ENCODE results near the gene ANAPC1. TPM values are rescaled to one million over a fixed set of nuclear protein-coding genes. Genes with fewer than 3 reads are reported as not detected.
"Not testable (repeated sequence)": the region's sequence is repeated elsewhere in the genome, so short reads cannot be mapped to it uniquely, and the experiment has no call there.

ANAPC1 gene
- total RNA-seq, 1 donor from 2014 or later, result 77.4 TPM

DNA sequence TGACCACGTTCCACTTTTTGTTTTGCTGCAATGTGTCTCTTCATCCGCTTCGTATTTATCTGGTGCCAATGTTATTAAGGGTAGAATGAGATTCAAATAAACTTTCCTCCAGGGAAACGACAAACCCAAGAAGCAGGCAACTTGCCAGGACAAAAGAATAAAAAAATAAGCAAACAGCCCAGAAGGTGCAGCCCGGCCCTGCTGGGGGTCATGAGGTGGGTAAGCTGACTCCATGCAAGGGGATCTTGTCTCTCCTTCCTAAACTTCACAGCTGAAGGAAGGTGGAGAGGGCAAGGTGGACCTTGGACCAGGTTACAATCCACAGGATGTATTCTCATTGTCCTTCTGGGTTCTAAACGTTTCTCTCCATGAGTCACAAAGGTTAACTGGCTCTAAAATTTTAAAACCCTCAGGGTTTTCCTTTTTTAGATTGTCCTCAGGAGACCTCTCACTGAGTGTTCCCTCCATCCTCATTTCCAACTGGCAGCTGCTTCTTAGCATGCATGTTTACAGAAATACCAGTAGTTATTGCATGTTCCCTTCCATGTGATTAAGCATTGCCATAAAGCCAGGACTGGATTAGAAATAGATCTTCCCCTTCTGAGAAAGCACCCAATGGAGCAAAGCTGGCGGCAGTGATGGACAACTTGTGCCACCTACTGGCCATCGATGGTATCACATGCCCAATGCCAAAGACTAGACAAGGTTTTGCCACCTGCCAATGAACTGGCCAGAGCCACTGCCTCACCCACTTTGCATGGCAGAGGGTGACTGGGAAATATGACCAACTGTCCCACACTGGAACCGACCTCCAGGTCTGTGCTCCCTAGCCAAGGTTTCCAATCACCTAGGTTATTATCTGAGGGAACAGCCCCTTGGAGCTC, 147.9 kb downstream of the ANAPC1 start:
- DNase-seq (ENCODE audit: low read depth, low spot score), result not testable (repeated sequence)

DNA sequence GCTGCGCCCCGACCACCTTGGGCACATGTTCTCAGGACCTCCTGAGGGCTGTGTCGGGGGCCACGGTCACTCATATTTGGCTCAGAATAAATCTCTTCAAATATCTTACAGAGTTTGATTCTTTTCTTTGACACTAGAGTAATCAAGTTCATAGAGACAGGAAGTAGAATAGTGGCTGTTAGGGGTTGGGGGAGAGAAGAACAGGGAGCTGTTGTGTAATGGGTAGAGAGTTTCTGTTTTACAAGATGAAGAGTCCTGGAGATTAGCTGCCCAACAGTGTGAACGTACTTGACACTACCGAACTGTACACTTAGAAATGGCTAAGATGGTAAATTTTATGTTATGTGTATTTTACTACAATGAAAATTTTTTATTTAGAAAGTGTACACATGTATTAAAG, 148.6 kb downstream of the ANAPC1 start:
- DNase-seq (ENCODE audit: low read depth, low spot score), result not testable (repeated sequence)

DNA sequence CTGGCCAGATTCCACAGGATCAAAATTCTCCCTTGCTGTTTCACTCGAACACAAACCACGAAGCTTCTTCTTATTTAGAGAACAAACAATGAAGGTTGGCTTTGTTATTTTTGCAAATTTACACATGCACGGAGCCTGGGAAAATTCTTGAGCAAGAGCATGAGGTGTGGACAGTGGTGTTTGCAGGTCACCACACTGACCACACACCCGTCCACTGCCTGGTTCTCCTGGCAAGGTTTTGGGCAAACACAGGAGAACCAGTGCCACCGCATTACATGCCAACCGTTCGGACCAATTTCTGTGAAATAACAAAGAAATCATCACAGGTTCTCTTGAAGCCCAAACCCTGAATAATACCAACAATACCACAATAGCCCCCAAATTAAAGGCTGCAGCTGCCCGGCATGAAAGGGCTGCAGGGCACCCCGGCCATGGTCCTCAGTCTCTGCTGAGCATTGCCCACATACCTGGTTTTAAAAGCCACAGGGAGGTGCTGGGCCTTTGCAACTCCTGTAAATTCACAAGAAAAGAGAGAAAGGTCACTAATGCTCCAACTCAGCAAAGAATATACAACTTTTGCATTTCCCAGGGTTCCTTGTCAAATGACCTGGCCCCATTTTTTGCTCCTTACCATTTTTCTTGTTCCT, 154.1 kb downstream of the ANAPC1 start:
- not testable (repeated sequence) for DNase-seq (ENCODE audit: low read depth, low spot score)

DNA sequence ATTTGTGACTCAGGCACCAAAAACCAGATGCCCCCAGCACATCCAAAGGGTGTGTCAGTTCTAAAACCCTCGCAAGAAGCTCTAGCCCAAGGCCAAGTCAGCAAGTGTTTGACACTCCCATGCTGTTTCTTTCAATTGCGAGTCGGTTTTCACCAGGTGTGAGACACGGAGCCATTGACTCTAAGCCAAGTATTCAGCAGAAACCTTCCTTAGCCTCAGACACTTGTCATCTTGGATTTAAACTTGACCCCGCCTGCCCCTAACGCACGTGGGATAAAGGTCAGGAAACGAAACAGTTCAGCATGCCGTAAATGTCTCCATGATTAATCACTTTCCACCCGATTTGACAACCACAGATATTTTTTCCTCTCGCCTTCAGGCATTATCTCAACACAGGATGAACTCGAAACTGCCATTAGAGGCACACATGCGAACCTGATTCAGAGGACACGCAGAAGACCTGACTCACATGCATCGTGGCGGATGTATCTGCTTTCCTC, 156.3 kb downstream of the ANAPC1 start:
- not testable (repeated sequence) for DNase-seq (ENCODE audit: low read depth, low spot score)

DNA sequence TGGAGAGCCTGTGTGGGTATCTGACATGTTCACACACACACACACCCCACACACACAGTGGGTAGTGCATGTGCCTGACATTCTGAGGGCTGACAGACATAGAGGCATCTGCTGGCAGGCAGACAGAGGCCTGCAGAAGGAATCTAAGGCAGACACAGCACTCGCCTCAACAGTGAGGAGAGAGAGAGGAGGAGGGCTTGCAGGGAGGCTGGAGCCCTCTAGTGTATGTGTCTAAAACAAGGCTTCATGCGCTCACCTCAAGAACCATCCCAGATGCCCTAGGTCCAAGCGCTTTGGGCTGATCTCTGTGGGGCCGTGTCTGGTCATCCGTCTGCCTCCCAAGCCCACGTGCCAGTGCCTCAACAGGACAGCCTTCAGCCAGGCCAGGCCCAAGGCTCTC, 158.3 kb downstream of the ANAPC1 start:
- not testable (repeated sequence) for DNase-seq (ENCODE audit: low read depth, low spot score)

DNA sequence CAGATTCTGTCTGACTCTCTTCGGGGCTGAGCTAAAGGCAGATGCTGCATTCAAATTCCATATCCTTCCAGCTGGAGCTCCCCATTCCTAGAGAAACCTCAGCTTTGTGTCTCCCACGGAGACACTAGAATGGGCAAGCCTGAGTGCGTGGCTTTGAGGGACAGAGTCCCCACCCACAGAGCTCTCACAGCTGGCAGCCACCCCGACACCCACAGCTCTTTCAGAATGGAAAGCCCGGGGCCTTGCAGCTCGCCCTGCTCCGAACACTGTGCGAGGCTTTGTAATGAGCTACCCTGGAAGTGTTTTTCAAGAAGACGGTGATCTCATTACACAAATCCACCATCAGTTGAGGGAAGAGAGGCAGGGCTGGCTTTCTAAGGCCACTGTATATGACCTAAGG, 164.4 kb downstream of the ANAPC1 start:
- DNase-seq (ENCODE audit: low read depth, low spot score), result not testable (repeated sequence)

Other genes with a start within 250 kb of the ANAPC1 start
- gene MERTK, start 14.4 kb upstream of the ANAPC1 start, total RNA-seq, result 25.0 and 33.6 TPM in 2 replicates
- 30.2 and 42.8 TPM in 2 replicates for gene TMEM87B, start 171.1 kb upstream of the ANAPC1 start, total RNA-seq